HG03175 (cell line): ENCODE measurements around the gene TMEM45B.
"Not testable (repeated sequence)": the region's sequence is repeated elsewhere in the genome, so short reads cannot be mapped to it uniquely, and the experiment has no call there.

ENCODE experiments used
- ATAC-seq: cut with Tn5 transposase; IDR thresholded peaks from one replicate; pipeline ENCODE4 v1.9.1; 2021; ENCODE audit warnings: mild to moderate bottlenecking, moderate library complexity; ENCODE audit not compliant: unreplicated experiment

TMEM45B gene

DNA sequence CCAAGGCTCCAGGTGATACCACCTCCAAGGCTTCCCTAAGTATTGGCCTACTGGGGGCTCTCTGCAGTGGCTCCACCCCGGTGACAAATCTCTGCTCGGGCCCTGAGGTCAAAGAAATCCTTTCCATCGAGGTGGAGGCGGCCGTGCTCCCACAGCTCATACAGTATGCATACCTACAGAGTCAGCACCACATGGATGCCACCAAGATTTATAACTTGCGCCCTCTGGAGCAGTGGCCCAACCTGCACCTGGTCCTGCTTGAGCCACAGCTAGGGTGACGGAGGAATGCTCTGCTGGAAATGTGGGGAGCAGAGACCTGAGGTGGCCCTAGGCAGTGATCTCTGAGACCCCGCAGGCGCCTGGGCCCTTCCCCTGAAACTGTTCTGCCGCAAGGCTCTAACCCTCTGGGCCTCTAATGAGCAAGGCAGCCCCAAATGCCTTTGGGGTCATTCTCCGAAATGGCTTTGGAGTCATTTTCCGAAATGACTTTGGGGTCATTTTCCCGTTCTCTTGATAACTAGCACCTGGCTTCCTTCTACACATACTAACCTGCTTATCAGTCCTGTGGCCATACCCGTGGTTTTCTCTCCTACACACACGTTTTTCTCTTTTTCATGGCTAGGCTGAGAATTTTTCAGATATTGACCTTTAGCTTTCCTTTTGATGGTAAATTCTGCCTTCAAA, 33.9 kb downstream of the TMEM45B start:
- ATAC-seq: no peak

GRCh38 chr11:129852125-129852740, 36.6 kb downstream of the TMEM45B start:
- ATAC-seq: no peak

GRCh38 chr11:129853518-129854231, 38.0 kb downstream of the TMEM45B start:
- no peak for ATAC-seq

- no peak for ATAC-seq
Observed at GRCh38 chr11:129854232-129854805, 38.7 kb downstream of the TMEM45B start.

DNA sequence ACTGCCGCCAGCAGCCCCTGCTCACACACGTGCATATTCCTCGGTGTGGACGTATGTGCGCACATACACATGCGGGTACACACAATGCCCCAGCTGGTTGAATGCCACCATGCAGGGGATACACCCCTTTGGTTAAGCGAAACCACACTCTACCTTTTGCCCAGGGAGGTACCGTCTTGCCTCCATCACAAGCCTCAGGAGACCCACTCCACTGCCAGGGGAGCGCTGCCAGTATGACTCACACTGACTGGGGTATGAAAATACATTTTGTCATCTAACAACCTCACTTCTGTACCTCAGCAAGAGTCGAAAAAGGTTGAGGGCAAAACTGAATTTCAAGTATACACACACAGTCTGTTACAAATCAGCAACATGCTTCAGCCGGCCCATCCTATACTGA, 39.4 kb downstream of the TMEM45B start:
- no peak for ATAC-seq

- no peak for ATAC-seq
Observed at GRCh38 chr11:129856036-129856435, 40.4 kb downstream of the TMEM45B start.

DNA sequence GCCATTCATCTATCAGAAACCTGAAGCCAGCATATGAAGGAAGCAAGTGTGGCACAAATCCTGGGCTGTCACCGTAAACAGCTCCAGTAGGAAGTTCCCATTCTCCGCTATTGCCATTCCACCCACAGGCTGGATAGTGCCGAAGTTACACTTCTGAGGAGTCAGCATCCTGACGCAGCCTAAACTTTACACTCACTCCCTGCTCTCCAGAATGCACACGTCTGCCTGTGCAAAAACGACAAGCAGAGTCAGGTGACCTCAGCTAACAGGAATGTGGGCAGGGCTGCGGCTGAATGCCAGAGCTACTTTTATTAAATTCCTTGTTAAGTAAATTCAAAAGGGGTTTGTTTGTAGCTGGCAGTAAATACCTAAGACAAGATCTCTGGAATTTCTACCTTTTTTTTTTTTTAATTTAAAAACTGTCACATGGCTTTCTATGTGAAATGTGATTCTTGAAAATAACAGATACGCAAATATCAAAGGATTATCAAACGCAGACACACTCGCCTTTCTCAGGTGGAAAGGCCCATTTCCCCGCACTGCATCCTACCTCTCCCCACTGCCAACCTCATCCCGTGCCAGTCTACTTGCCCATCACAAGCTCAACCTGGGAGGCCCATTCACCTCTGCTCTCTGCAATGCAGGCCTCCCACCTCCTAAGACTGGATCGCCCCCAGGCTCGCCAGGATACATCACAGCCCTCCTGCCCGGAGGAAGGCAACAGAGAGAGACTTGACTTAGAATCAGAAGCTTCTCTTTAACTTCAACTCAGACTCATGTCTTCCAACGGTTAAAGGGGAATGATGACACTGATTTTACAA, 46.3 kb downstream of the TMEM45B start:
- no peak for ATAC-seq

GRCh38 chr11:129864811-129865210, 49.2 kb downstream of the TMEM45B start:
- ATAC-seq: no peak

DNA sequence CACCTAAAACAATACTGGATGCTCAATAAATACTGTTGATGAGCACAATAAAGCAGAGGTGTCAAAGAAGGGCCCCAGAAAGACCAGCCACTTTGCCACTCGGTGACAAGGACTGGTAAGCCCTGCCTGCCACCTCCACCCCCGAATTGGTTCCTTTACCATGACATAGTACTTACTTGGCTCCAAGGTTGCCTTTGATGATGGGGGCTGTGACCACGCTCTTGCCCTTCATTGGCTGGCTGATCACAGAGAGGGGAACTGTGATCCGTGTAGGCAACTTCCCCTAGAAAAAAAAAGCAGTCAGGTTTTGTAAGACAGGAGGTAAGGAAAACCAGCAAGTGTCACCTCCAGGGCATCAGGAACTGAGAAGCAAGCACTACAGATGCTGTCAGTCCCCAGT, 50.1 kb downstream of the TMEM45B start:
- no peak for ATAC-seq

GRCh38 chr11:129866311-129866710, 50.7 kb downstream of the TMEM45B start:
- no peak for ATAC-seq

GRCh38 chr11:129868626-129869025, 53.0 kb downstream of the TMEM45B start:
- not testable (repeated sequence) for ATAC-seq

DNA sequence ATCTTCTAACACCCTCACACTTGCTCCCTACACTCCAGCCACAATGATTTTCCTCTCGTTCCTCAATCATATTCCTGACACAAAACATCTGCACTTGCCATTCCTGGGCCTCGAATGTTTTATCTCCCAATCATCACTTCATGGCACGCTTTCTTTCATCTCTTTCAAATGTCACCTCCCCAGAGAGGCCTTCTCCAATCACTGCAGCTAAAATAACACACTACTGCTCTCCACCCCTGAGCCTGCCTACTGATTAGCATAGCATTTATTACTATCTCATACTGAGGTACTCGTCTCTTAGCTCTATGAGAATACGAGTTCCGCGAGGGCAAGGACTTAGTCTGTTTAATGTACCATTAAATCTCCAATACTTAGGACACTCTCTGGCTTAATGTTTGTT, 56.3 kb downstream of the TMEM45B start:
- ATAC-seq: no peak

- ATAC-seq: no peak
Observed at GRCh38 chr11:129880311-129880710, 64.7 kb downstream of the TMEM45B start.

- ATAC-seq: peak; percentile 90
Observed at GRCh38 chr11:129881570-129882170, 66.0 kb downstream of the TMEM45B start.

DNA sequence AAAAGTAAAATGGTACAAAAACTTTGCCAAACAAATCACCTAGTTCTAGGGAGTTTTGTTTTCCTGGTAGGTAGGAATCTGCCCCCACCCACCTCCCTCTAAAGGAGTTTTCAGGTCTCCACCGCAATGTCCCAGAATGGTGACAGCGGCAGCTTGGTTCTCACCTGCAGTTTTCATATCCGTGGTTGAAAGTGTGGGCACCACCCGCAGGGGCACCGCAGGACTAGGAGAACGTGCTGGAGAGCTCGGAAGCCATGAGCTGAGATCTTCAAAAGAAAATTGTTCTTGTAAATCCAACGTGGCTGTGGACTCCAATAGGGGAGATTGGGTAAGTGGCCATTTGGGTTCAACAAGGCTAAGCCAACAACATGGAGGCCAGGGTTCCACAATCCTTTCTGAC, 68.9 kb downstream of the TMEM45B start:
- ATAC-seq: no peak

DNA sequence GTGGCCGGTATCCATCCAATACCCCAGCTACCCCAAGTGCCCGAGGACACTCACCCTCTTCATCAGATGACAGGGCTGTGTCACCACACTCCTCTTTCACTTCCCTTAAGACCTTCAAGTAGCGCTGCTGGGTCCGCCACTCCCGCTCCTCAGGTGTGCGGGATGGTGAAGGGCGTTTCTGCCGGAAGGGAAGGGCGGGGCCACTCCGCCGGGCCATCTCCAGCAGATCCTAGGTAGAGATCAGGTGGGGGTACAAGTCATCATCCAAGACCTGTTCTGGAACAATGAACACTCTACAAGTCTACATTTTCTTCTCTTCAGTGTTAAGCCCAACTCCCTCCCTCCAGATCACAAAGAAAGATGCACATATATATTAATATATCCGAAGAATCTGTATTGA, 69.7 kb downstream of the TMEM45B start:
- ATAC-seq: no peak

DNA sequence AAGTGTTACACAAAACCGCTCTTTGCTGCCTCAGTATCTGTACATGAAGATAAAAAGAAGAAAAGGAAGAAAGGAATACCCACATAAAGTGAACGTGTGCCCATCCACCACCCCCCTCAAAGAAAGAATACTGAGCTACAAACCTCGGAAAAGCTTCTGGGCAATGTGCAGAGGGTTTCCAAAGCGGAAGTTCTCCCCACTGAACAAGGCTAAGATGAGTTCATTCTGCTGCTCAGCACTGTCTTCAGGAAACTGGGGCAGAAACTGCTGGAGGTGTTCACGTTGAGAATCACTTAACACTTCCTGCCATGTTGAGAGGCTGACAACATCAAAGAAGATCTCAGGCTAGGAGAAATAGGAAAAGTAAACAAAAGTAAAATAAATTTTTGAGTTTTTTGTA, 72.8 kb downstream of the TMEM45B start:
- no peak for ATAC-seq

DNA sequence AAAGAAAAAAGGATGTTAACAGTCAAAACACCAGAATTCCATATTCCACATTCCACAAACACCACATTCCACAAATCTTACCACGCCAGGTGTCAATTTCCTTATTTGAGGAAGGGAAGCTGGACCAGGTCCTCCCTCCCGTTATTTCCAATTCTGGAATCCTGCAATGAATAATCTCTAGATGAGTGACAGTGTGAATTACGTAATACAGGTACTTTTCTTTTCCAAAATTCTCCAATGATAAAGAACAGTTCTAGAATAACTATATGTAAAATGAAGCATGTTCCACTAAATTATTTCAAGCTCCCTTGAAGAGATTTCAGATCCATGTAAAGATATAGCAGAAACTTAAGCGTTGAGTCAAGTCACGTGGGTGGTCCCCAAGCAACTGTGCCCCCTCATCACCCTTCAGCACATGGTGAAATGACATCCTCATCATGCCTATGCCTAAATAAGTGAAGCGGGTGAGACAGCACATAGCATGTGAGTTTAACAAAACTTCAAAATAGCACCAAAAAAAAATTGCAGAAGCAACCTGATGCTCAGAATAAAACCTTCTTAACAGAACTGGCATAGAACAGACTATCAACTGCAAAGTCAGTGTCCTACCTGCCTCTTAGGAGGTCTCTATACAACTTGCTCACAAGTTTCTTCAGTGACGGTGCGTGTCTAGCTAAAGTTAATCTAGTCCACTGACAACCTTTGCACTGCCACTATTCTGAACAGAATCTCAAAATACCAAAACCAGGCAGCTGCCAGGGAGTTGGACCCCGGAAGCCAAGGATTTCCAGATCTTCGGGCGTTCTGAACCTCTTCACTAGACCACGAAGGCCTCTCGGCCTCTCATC, 78.9 kb downstream of the TMEM45B start:
- no peak for ATAC-seq

DNA sequence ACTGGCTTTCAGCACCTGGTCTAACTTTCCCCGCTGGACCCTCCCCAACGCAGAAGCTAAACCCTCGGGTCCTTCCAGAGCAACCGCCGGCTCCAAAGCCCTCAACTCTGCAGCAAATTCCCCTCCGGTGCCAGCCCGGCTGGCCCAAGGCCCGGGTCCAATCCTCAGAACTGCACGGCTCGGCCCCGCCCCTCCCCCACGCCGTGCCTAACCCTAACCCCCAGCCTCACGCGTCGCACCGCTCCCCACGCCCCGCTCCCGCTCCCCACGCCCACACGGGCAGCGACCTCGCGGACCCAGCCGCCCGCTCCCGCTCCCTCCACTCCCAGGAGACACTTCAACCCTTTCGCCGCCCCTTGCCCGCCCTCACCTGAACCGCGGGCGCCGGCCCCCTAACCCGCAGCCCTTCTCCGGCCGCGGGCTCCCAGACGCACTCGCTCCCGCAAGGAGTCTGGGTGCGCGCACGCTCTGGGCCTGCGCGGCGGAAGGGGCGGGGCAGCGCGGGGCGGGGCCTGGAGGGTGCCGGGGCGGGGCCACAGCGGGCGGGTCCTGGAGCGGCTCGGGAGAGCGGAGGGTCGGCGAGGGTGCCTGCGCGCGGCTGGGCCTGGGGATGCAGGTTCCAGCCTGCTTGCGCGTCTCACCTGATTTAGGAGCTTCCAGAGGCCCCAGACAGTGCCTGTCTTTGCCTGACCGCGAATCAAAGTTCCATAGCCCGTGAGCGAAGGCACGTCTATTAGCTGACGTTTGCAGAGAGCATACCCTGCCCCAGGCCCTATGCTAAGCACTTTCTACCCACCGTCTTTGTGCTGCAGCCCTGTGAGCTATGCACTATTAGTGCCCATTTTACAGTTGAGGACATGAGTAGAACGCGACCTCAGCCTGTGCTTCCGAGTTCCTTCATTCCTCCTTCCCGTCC, 79.7 kb downstream of the TMEM45B start, which contains the start of gene NFRKB:
Gene NFRKB, minus strand, starts transcription at position 453 of the 916 bp plus-strand sequence. CDS start 2,729 bp downstream, outside the sequence.
- ATAC-seq: peak; percentile 95
